GM12874 (cell line): ENCODE results near the gene GRIFIN.

ENCODE experiments used
- TF ChIP-seq, protein P1 (sequence below): IDR thresholded peaks from 2 replicates; pipeline ENCODE4 v1.5.1; 2011; ENCODE audit warnings: low read depth, mild to moderate bottlenecking, control low read depth, low read length, moderate library complexity; ENCODE audit not compliant: insufficient read depth

Gene GRIFIN

DNA sequence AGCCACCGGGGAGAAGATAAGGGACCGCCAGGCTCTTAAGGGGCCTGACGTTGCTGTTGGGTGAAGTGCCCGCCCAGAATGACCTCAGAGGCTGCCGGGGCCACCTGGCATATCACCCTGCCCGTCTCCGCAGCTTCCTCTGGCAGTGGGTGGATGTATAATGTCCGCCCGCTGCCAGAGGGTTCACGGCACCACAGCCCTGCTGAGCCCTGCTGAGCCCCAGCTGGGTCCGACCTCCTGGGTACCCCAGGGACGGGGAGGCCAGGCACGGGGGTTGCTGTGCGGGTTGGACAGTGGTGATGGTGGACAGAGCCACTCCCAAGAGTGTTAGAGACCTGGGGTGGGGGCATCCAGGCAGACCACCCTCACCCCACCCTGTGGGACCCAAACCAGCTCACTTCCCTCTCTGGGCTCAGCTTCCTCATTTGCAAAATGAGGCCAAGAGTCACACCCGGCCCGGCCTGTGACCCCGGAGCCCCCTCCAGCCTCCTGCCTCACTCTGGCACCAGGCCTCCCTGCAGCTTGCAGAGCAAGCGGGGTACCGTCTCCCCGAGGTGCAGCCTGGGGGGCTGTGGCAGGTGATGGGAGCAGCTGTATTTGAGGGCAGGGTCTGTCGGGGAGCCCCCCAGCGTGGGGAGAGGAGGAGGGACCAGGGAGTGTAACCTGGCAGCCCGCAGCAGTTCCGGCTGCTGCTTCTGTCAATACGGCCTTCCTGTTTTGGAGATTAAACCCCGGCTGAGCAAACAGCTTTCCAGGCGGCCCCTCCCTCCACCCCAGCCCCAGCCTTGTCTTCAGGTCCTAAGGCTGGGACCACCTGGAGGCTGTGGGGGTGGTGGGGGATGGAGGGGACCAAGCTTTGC lies 34.9 kb upstream of the GRIFIN start:
- TF ChIP-seq, protein P1, sequence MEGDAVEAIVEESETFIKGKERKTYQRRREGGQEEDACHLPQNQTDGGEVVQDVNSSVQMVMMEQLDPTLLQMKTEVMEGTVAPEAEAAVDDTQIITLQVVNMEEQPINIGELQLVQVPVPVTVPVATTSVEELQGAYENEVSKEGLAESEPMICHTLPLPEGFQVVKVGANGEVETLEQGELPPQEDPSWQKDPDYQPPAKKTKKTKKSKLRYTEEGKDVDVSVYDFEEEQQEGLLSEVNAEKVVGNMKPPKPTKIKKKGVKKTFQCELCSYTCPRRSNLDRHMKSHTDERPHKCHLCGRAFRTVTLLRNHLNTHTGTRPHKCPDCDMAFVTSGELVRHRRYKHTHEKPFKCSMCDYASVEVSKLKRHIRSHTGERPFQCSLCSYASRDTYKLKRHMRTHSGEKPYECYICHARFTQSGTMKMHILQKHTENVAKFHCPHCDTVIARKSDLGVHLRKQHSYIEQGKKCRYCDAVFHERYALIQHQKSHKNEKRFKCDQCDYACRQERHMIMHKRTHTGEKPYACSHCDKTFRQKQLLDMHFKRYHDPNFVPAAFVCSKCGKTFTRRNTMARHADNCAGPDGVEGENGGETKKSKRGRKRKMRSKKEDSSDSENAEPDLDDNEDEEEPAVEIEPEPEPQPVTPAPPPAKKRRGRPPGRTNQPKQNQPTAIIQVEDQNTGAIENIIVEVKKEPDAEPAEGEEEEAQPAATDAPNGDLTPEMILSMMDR: no peak

GRCh38 chr7:2510130-2510776 lies 34.1 kb upstream of the GRIFIN start:
- TF ChIP-seq, protein P1: no peak

DNA sequence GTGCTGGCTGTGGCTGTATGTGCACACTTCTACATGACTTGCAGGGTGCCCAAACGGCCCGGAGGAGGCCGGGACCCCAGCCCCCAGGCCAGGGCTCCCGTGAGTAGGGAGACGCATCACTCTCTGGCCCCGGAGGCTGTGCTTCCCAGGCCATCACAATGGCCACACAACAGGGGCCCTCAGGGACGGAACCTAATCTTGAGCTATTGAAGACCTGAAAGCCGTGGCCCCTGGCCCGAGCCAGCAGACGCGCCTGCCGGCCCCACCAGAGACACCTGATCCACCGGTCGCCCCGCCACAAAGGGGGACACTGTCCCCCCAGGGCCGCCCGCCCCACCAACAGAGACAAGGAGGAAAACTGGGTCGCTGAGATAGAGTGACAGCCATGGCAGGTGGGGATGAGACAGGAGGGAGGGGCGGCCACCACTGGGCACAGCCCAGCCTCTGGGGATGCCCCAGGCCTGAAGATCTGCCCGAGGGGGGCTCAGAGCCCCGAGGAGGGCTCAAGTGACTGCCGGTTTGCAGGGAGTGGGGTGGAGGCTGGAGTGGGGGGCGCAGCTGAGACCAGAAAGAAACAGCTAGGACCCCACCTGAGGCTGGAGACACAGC lies 33.2 kb upstream of the GRIFIN start:
- TF ChIP-seq, protein P1: no peak

DNA sequence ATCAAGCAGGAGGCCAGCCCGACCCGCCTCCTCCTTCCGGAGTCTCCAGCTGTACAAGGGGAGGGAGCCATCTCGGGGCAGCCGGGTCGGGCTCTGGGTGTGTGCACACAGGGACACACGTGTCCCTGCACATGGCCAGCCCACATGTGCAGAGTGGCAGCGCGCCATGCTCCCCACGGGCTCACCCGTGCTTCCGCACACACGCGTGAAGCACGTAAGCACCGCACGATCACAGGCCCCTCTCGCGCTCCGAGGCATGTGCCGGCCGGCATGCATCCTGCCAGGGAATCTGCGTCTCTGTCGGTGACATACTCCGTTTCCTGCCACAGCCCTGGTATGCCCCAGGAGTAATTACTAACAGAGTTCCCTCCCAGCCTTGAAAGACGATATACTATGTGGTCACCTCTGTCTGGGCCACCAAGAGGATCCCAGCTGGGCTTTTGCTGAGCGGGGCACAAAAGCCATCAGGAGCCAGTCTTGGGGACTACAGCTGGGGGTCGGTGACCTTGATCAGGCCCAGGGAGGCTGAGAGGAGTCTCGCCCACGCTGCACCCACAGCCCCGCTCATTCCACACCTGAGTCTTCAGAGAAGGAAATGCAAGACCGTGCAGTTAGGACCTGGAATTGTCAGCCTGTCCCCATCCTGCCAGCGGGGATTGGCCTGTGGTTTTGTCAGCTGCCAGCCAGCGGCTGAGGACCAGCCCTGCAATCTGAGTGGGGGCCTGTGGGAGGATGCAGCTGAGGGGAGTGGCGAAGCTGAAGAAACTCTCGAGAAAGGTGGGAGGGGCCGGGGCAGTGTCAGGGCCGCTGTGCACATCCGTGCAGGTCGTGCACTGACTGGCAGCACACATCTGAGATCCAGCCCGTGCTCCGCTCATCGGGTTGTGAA lies 32.4 kb upstream of the GRIFIN start:
- TF ChIP-seq, protein P1: no peak

GRCh38 chr7:2507917-2508306 lies 31.7 kb upstream of the GRIFIN start:
- TF ChIP-seq, protein P1: no peak

GRCh38 chr7:2507208-2507916 lies 31.2 kb upstream of the GRIFIN start:
- TF ChIP-seq, protein P1: no peak
